HCT116 (cell line): Measurements from ENCODE around the gene MAP4. TPM values are rescaled to one million over a fixed set of nuclear protein-coding genes. Genes with fewer than 3 reads are reported as not detected.
A peak's percentile ranks its signal among the peaks of the same experiment; 100 is the strongest.

Experiments used
- ATAC-seq: fragments of 200-7000 bp; cut with Tn5 transposase; 2 replicates; pipeline ENCODE4 v1.9.1; 2020; ENCODE audit warnings: mild to moderate bottlenecking, moderate library complexity
- Bru-seq: library from RNA; stranded (reverse); fragments of 400-500 nt; gene quantifications from one replicate; lab custom pipeline; 2021; lab: Mats Ljungman, UMichigan
- BruChase-seq, 2 experiments: library from RNA; stranded (reverse); fragments of 400-500 nt; gene quantifications; one replicate each; lab custom pipeline; 2021; lab: Mats Ljungman, UMichigan
- BruUV-seq: library from RNA; stranded (reverse); fragments of 400-500 nt; replicated peaks from 2 replicates; lab custom pipeline; 2021; lab: Mats Ljungman, UMichigan
- CTCF ChIA-PET: fragments of 300-600 bp; sonication (Branson Sonifier 250); formaldehyde crosslinking; loops from one replicate; lab custom pipeline; 2021; ENCODE audit warnings: antibody characterized with exemption; lab: Charles Lee
- POLR2A ChIA-PET: fragments of 300-600, 350-600 bp; sonication (Branson Sonifier 250); formaldehyde crosslinking; loops from one replicate; lab custom pipeline; 2021; ENCODE audit warnings: antibody characterized with exemption; lab: Charles Lee
- RAD21 ChIA-PET, 2 experiments: fragments of 300-600 bp; sonication (Branson Sonifier 250); formaldehyde crosslinking; loops; one replicate each; lab custom pipeline; 2023; ENCODE audit warnings: low total read pairs in 2 of 2; ENCODE audit not compliant: uncharacterized antibody in 2 of 2, unreplicated experiment in 2 of 2, low non-redundant PET in 1 of 2; lab: Charles Lee
- DNase-seq: peaks from one replicate; pipeline ENCODE4 v3.0.0-alpha.2; 2010; ENCODE audit warnings: low read depth, low spot score
- H2AFZ ChIP-seq: fragments of 200-600 bp; shearing (Covaris generic), sonication (generic); 2 replicates; pipeline ENCODE4 v1.6.1; 2017; ENCODE audit warnings: low read depth, mixed run types, mixed read lengths, antibody characterized with exemption, low read length; ENCODE audit not compliant: poor library complexity, severe bottlenecking
- H3K27ac ChIP-seq: 2 replicates; pipeline ENCODE4 v1.5.1; 2012; ENCODE audit warnings: low read depth, low read length
- H3K27me3 ChIP-seq: fragments of 200-600 bp; sonication (generic); 2 replicates; pipeline ENCODE4 v1.6.1; 2016; ENCODE audit warnings: mixed run types, low read length, mixed read lengths; ENCODE audit not compliant: insufficient read depth
- H3K36me3 ChIP-seq, 2 experiments: fragments of 200-500 bp in 1 of 2; fragments of 200-600 bp in 1 of 2; sonication (Bioruptor generic) in 1 of 2; sonication (generic) in 1 of 2; 2 replicates each; pipeline versions ENCODE4 v1.5.1 to v1.6.1; 2014 to 2016; ENCODE audit warnings: low read length in 2 of 2, inconsistent platforms in 1 of 2, mixed read lengths in 1 of 2, mixed run types in 1 of 2; ENCODE audit not compliant: insufficient read depth in 2 of 2, control insufficient read depth in 1 of 2
- H3K4me1 ChIP-seq, 2 experiments: fragments of 200-600 bp in 1 of 2; sonication (generic) in 1 of 2; 2 replicates each; pipeline versions ENCODE4 v1.5.1 to v1.6.1; 2012 to 2017; ENCODE audit warnings: low read length in 2 of 2, inconsistent platforms in 1 of 2, mild to moderate bottlenecking in 1 of 2, mixed read lengths in 1 of 2, mixed run types in 1 of 2, moderate library complexity in 1 of 2; ENCODE audit not compliant: insufficient read depth in 2 of 2, control insufficient read depth in 1 of 2
- H3K4me2 ChIP-seq: fragments of 200-600 bp; sonication (generic); 2 replicates; pipeline ENCODE4 v1.6.1; 2017; ENCODE audit warnings: mixed run types, low read length, mixed read lengths
- H3K4me3 ChIP-seq, 2 experiments: fragments of 200-600 bp in 1 of 2; sonication (generic) in 1 of 2; replicated peaks in 1 of 2; 2 replicates each; pipeline ENCODE4 v1.5.1; 2011 to 2016; ENCODE audit warnings: low read length in 2 of 2, control low read depth in 1 of 2, low read depth in 1 of 2, mild to moderate bottlenecking in 1 of 2, mixed read lengths in 1 of 2, mixed run types in 1 of 2
- H3K79me2 ChIP-seq: fragments of 200-600 bp; sonication (generic); 2 replicates; pipeline ENCODE4 v1.6.1; 2017; ENCODE audit warnings: mild to moderate bottlenecking, mixed run types, low read length, moderate library complexity, mixed read lengths; ENCODE audit not compliant: insufficient read depth
- H3K9ac ChIP-seq: fragments of 200-600 bp; sonication (generic); 2 replicates; pipeline ENCODE4 v1.6.1; 2016; ENCODE audit warnings: low read length, mixed read lengths
- H3K9me2 ChIP-seq: fragments of 200-600 bp; sonication (generic), shearing (Covaris generic); 2 replicates; pipeline ENCODE4 v1.6.1; 2017; ENCODE audit warnings: mixed run types, mild to moderate bottlenecking, moderate library complexity; ENCODE audit not compliant: insufficient read depth
- H3K9me3 ChIP-seq, 2 experiments: fragments of 200-500 bp in 1 of 2; fragments of 200-600 bp in 1 of 2; sonication (Bioruptor generic) in 1 of 2; sonication (generic) in 1 of 2; 2 replicates each; pipeline ENCODE4 v1.6.1; 2014 to 2017; ENCODE audit warnings: low read length in 2 of 2, mixed read lengths in 2 of 2, inconsistent platforms in 1 of 2, low read depth in 1 of 2, mild to moderate bottlenecking in 1 of 2, mixed run types in 1 of 2, moderate library complexity in 1 of 2; ENCODE audit not compliant: control insufficient read depth in 1 of 2, insufficient read depth in 1 of 2
- H4K20me1 ChIP-seq: fragments of 200-600 bp; sonication (generic), shearing (Covaris generic); 2 replicates; pipeline ENCODE4 v1.6.1; 2017; ENCODE audit warnings: mixed run types, mild to moderate bottlenecking, moderate library complexity; ENCODE audit not compliant: insufficient read depth
- ATF3 ChIP-seq: IDR thresholded peaks from 2 replicates; pipeline ENCODE4 v1.6.1; 2012
- CEBPB ChIP-seq: IDR thresholded peaks from 2 replicates; pipeline ENCODE4 v1.6.1; 2012; ENCODE audit warnings: low read depth
- FOSL1 ChIP-seq: IDR thresholded peaks from 2 replicates; pipeline ENCODE4 v1.6.1; 2012; ENCODE audit warnings: low read depth
- REST ChIP-seq: IDR thresholded peaks from 2 replicates; pipeline ENCODE4 v1.6.1; 2012; ENCODE audit warnings: low read depth
- SP1 ChIP-seq: IDR thresholded peaks from 2 replicates; pipeline ENCODE4 v1.6.1; 2012; ENCODE audit warnings: low read depth
- YY1 ChIP-seq: IDR thresholded peaks from 2 replicates; pipeline ENCODE4 v1.6.1; 2011; ENCODE audit warnings: low read length, low read depth, moderate library complexity, mild to moderate bottlenecking; ENCODE audit not compliant: insufficient replicate concordance; ENCODE audit errors: extremely low read depth
- ZBTB33 ChIP-seq: IDR thresholded peaks from 2 replicates; pipeline ENCODE4 v1.6.1; 2011; ENCODE audit warnings: mild to moderate bottlenecking, low read length, moderate library complexity; ENCODE audit not compliant: insufficient replicate concordance; ENCODE audit errors: extremely low read depth
- intact Hi-C: fragments of 100-400 bp; cut with micrococcal nuclease; formaldehyde crosslinking; loops from 2 replicates; pipeline ENCODE4 v1.10.0; 2022
- long read RNA-seq: library from polyadenylated mRNA; unstranded; transcript quantifications from one replicate; pipeline ENCODE4 v2.0.0, GENCODE V29; 2021; ENCODE audit not compliant: unreplicated experiment
- polyA plus RNA-seq: library from polyadenylated mRNA; unstranded; fragments of >200 nt; gene quantifications from 2 replicates; pipeline ENCODE4 v1.2.1, GENCODE V29; 2012; ENCODE audit warnings: missing spikeins
- total RNA-seq: library from RNA; stranded (reverse); gene quantifications from one replicate; pipeline ENCODE4 v1.2.1, GENCODE V29; 2021; ENCODE audit not compliant: unreplicated experiment

Gene MAP4
- total RNA-seq (200 TPM), Bru-seq, nascent RNA (percentile 91 among the genes with signal in this experiment), BruChase-seq, experiment 1, labeled RNA remaining after a 6-hour chase (percentile 90 among the genes with signal in this experiment), BruChase-seq, experiment 2, labeled RNA remaining after a 2-hour chase (percentile 84 among the genes with signal in this experiment)
- 120 and 128 TPM in 2 replicates for polyA plus RNA-seq
- long read RNA-seq, partial matches to known transcripts, result 99 of 361 reads
- long read RNA-seq, other reads (novel, unspliced or antisense), result 262 of 361 reads

- Histone ChIP-seq H4K20me1 (no peaks in the 10 kb centered on the region), H3K79me2 (peaks cover 95% of the 10 kb centered on the region), H2AFZ (no peak within 1 kb of the TSS), H3K27me3 (no peaks in the 10 kb centered on the region), H3K9ac (no peak within 1 kb of the TSS), H3K4me2 (peak within 1 kb of the TSS; percentile 13; the same call in 1 of the 2 replicates), H3K9me3 (no peaks in the 10 kb centered on the region)
- no peak for DNase-seq
- BruUV-seq, result no TSS peak
- CTCF ChIA-PET, result no interaction called here
- intact Hi-C loops, result no loop called here
- POLR2A ChIA-PET, result no interaction called here
- TF ChIP-seq FOSL1 (no peak), ZBTB33 (no peak), YY1 (no peak), SP1 (no peak), REST (no peak), CEBPB (no peak), ATF3 (no peak)
- TF ChIP-seq, all 23 proteins: peak for 0
- peaks cover 45 to 67% of the 10 kb centered on the region in 2 experiments for H3K4me1 ChIP-seq
- no peak within 1 kb of the TSS for H3K27ac ChIP-seq
- no peaks in the 10 kb centered on the region for H3K36me3 ChIP-seq
- ATAC-seq, result no peak
- H3K9me2 ChIP-seq, result no peaks in the 10 kb centered on the region
- RAD21 ChIA-PET, result no interaction called here
- H3K4me3 ChIP-seq, result no peak within 1 kb of the TSS
Measured at GRCh38 chr3:48016301-48016973, at the start of gene MAP4. Gene MAP4, minus strand, starts transcription at chr3:48016416. Its CDS starts 17,556 bp downstream, at chr3:47998860.
